Activated T-cell treated with anti-CD3 and anti-CD28 coated beads, Interleukin-2, amount 50 U/mL, for 24 hours (primary cell): ENCODE data around the gene CIAO3.
A peak's percentile ranks its signal among the peaks of the same experiment; 100 is the strongest.
"Not testable (repeated sequence)": the region's sequence is repeated elsewhere in the genome, so short reads cannot be mapped to it uniquely, and the experiment has no call there.

ENCODE experiments used
- DNase-seq: peaks from one replicate; pipeline ENCODE4 v3.0.0-alpha.2; 2020
- H3K27ac Mint-ChIP-seq: 2 replicates; pipeline ENCODE4 v1.8.0; 2020; ENCODE audit warnings: mild to moderate bottlenecking, mixed read lengths
- H3K27me3 Mint-ChIP-seq: 2 replicates; pipeline ENCODE4 v1.8.0; 2020; ENCODE audit warnings: mixed read lengths
- H3K36me3 Mint-ChIP-seq: 2 replicates; pipeline ENCODE4 v1.8.0; 2020; ENCODE audit warnings: low read depth, mixed read lengths
- H3K4me1 Mint-ChIP-seq: 2 replicates; pipeline ENCODE4 v1.8.0; 2020; ENCODE audit warnings: low read depth, mixed read lengths
- H3K4me3 Mint-ChIP-seq: 2 replicates; pipeline ENCODE4 v1.8.0; 2020; ENCODE audit warnings: mild to moderate bottlenecking, moderate library complexity, mixed read lengths
- H3K9me3 Mint-ChIP-seq: 2 replicates; pipeline ENCODE4 v1.8.0; 2020; ENCODE audit warnings: mixed read lengths

Gene CIAO3

DNA sequence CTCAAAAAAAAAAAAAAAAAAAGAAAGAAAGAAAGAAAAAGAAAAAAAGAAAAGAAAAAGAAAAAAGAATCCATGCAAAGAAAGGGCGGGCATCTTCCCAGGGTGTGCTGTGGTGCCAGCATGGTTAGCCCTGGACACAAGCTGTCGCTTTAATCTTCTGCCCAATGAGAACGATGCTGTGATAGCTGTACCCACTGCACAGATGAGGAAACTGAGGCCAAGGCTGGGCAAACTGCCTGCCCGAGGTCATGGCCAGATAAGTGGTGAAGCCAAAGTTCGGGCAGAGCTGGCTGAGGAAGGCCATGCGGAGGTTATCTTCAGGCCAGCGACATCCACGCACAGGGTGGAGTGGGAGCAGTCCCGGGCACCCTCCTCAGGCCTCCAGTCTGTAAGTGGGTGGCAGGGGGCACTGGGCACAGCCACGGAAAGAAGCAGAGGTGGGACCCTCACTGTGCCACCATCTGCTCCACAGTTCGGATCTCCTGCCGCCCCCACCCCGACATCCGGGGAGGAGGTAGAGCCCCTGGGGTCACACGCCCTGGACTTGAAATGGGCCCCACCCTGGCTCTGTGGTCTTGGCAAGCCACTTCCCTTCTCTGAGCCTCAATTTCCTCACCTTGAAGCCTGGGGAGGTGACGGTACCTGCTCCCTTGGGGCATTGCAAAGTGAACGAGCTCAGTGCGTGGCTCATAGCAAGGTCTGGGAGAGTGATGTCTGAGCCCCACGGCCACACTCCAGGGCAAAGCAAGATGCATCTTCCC, 41.7 kb downstream of the CIAO3 start:
- DNase-seq, result no peak
- no peaks in the 10 kb centered on the region for H3K36me3 Mint-ChIP-seq
- H3K4me3 Mint-ChIP-seq, result no peak overlapping the region
- peaks cover 27% of the 10 kb centered on the region for H3K4me1 Mint-ChIP-seq
- H3K9me3 Mint-ChIP-seq, result no peaks in the 10 kb centered on the region
- H3K27me3 Mint-ChIP-seq, result peaks cover 34% of the 10 kb centered on the region
- no peak overlapping the region for H3K27ac Mint-ChIP-seq

DNA sequence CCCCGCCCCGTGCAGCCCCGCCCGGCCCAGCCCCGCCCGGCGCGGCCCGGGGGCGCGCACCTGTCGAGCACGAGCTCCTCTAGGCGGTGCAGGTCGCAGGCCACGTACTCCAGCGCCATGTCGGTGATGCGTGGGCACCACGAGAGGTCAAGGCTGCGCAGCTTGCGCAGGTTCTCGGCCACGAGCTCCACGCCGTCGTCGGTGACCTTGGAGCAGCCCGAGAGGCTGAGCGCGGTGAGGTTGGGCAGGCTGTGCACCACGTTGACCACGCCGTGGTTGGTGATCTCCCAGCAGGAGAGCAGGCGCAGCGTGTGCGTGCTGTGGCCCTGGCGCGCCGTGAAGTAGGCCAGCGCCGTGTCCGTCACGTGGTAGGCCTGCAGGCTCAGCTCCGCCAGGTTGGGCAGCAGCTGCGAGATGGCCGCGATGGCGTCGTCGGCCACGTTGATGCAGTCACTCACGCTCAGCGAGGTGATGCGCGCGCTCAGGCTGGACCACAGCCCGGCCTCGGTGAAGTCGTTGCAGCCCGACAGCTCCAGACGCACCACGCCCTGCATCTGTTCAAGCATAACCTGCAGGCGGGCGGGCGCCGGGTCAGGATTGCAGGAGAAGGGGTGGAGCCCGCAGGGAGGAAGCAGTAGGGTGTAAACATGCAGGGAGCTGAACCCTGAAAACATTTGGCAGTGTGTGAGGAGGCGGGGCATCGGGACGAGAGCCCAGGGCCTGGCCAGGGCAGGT, 45.3 kb downstream of the CIAO3 start:
- peak overlapping the region; percentile 57 for H3K27ac Mint-ChIP-seq
- peak overlapping the region; percentile 69 for H3K4me3 Mint-ChIP-seq
- H3K4me1 Mint-ChIP-seq, result peaks cover 31% of the 10 kb centered on the region
- no peaks in the 10 kb centered on the region for H3K9me3 Mint-ChIP-seq
- peak; percentile 84 for DNase-seq
- no peaks in the 10 kb centered on the region for H3K36me3 Mint-ChIP-seq
- peaks cover 3% of the 10 kb centered on the region for H3K27me3 Mint-ChIP-seq

DNA sequence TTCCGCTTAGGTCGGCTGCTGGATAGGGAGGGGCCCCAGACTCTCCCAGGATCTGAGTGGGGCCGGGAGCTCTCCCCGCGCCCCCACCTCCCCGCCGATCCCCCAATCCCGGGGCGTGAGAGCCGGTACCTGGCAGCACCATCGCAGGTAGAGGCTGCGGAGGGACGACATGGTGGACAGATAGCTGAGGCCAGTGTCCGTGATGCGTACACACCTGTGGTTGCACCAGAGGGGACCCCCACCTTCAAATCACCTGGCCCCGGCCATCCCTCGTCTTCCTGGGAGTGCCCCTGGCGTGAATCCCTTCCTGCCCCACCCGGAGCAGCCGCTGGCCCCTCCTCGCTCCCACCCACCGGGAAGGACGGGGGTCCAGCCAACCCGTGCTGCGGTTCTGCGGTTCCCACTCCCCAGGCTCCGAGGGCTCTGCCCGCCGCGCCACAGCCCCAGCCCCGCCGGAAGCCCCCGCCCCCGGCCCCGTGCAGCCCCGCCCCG, 45.9 kb downstream of the CIAO3 start:
- H3K4me1 Mint-ChIP-seq, result peaks cover 29% of the 10 kb centered on the region
- peak overlapping the region; percentile 46 for H3K4me3 Mint-ChIP-seq
- H3K9me3 Mint-ChIP-seq, result no peaks in the 10 kb centered on the region
- H3K27me3 Mint-ChIP-seq, result no peaks in the 10 kb centered on the region
- peaks cover 3% of the 10 kb centered on the region for H3K36me3 Mint-ChIP-seq
- DNase-seq, result no peak
- H3K27ac Mint-ChIP-seq, result no peak overlapping the region

GRCh38 chr16:694187-694862, 46.5 kb downstream of the CIAO3 start:
- H3K27ac Mint-ChIP-seq, result no peak overlapping the region
- DNase-seq, result no peak
- H3K36me3 Mint-ChIP-seq, result peaks cover 9% of the 10 kb centered on the region
- no peaks in the 10 kb centered on the region for H3K9me3 Mint-ChIP-seq
- H3K4me1 Mint-ChIP-seq, result peaks cover 29% of the 10 kb centered on the region
- peak overlapping the region; percentile 67 for H3K4me3 Mint-ChIP-seq
- no peaks in the 10 kb centered on the region for H3K27me3 Mint-ChIP-seq

GRCh38 chr16:693766-694165, 47.0 kb downstream of the CIAO3 start:
- peak; percentile 60 for DNase-seq
- peak overlapping the region; percentile 31 for H3K4me3 Mint-ChIP-seq
- peaks cover 11% of the 10 kb centered on the region for H3K36me3 Mint-ChIP-seq
- H3K4me1 Mint-ChIP-seq, result peaks cover 30% of the 10 kb centered on the region
- H3K27ac Mint-ChIP-seq, result no peak overlapping the region
- H3K27me3 Mint-ChIP-seq, result no peaks in the 10 kb centered on the region
- H3K9me3 Mint-ChIP-seq, result no peaks in the 10 kb centered on the region

DNA sequence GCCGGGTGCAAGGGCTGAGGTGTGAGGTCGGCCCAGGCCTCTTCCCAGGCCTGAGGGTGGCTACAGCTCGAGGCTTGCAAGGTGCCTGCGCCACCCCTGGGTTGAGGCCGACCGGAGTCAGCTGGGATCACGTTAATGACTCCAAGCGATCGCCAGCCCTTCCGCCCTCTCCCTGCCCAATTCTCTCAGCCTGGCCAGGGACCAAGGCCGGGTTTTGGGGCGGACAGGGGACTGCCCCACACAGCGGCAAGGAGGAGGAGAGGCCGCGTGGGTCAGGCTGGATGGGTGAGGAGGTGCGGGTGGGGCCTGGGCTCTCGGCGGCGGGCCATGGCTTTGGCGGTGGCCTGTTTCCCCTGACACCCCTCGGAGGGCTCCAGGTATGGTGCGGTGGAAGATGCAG, 47.4 kb downstream of the CIAO3 start:
- no peak for DNase-seq
- H3K27ac Mint-ChIP-seq, result no peak overlapping the region
- no peaks in the 10 kb centered on the region for H3K9me3 Mint-ChIP-seq
- H3K4me1 Mint-ChIP-seq, result peaks cover 34% of the 10 kb centered on the region
- no peaks in the 10 kb centered on the region for H3K27me3 Mint-ChIP-seq
- H3K36me3 Mint-ChIP-seq, result peaks cover 15% of the 10 kb centered on the region
- peak overlapping the region; percentile 31 for H3K4me3 Mint-ChIP-seq

DNA sequence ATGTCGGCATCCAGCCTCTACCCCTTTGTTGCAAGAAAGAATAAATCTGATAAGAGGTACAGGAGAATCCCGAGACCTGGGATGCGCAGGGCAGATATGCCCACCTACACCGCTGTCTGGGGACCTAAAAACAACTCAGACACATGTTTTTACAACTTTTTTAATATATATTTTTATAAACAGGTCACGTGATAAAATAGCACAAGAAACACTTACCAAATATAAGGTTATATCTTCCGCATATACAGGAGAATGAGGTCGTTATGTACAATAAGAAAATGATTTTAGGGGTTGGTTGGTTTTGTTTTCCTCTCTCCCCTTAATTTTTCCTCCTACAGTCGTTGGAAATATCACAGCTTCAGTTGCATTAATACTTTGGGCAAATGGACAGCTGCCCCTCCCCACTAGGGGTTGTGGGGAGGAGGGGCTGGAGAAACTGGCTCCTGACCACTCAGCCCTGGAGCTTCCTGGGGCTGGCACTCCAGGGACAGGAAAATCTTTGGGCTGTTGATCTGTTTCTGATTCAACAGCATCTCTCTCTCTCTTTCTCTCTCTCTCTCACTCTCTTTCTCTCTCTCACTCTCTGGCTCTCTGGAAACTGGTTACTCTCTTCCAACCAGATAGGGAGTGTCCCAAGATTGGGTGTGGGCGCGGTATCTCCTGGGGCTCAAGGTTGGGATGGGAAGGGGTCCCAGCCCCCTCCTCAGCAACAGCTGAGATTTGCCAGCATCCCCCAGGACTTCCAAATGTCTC, 48.3 kb downstream of the CIAO3 start:
- H3K27me3 Mint-ChIP-seq, result no peaks in the 10 kb centered on the region
- no peak overlapping the region for H3K27ac Mint-ChIP-seq
- H3K36me3 Mint-ChIP-seq, result peaks cover 18% of the 10 kb centered on the region
- H3K9me3 Mint-ChIP-seq, result no peaks in the 10 kb centered on the region
- DNase-seq, result no peak
- H3K4me3 Mint-ChIP-seq, result no peak overlapping the region
- H3K4me1 Mint-ChIP-seq, result peaks cover 37% of the 10 kb centered on the region

- H3K4me1 Mint-ChIP-seq, result peaks cover 34% of the 10 kb centered on the region
- not testable (repeated sequence) for H3K9me3 Mint-ChIP-seq, H3K4me3 Mint-ChIP-seq, H3K27me3 Mint-ChIP-seq, DNase-seq
- peak overlapping the region; percentile 22 for H3K27ac Mint-ChIP-seq
- H3K36me3 Mint-ChIP-seq, result peaks cover 29% of the 10 kb centered on the region
Measured at GRCh38 chr16:691242-691641, 49.6 kb downstream of the CIAO3 start.

- H3K27ac Mint-ChIP-seq, result peak overlapping the region; percentile 90
- peaks cover 45% of the 10 kb centered on the region for H3K36me3 Mint-ChIP-seq
- peak overlapping the region; percentile 92 for H3K4me3 Mint-ChIP-seq
- peaks cover 40% of the 10 kb centered on the region for H3K4me1 Mint-ChIP-seq
- H3K27me3 Mint-ChIP-seq, result no peaks in the 10 kb centered on the region
- no peaks in the 10 kb centered on the region for H3K9me3 Mint-ChIP-seq
- no peak for DNase-seq
Measured at GRCh38 chr16:689175-689897, 51.5 kb downstream of the CIAO3 start.

- no peak overlapping the region for H3K27ac Mint-ChIP-seq
- DNase-seq, result no peak
- H3K4me1 Mint-ChIP-seq, result peaks cover 50% of the 10 kb centered on the region
- no peaks in the 10 kb centered on the region for H3K27me3 Mint-ChIP-seq
- no peak overlapping the region for H3K4me3 Mint-ChIP-seq
- H3K9me3 Mint-ChIP-seq, result no peaks in the 10 kb centered on the region
- peaks cover 57% of the 10 kb centered on the region for H3K36me3 Mint-ChIP-seq
Measured at GRCh38 chr16:687499-687898, 53.3 kb downstream of the CIAO3 start.

DNA sequence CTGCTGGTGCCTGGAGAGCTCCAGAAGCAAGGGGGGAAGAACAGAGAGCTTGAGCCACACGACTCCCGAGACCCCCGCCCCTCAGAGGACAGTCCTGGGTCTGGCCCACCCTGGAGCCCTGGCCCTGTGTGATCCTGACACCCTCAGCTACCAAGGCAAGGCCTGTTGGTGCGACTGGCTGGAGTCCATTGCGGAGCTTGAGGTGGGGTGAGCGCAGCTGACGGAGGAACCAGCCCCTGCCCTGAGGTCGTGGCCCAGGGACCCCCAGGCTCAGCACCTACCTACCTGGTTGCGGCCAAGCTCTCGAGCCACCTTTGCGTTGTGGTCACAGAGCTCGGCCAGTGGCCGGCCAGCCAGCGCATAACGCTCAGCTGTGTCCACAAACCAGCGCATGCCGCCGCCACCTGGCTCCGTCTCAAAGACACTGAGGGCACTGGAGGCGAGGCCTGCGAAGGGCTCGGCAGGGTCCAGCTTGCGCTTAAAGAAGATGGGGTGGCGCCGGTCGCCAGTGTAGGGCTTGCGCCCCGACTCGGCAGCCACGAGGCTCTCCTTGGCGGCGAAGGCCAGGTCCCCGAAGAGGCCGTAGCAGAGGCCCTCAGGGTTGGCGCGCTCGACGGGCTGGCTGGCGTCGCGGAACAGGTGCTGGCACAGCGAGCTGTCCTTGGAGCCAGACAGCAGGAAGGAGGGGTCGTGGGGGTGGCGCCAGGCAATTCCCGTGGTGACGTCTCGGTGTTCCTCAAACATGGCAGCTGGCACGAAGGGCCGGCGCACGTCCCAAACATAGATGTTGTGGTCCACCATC, 54.1 kb downstream of the CIAO3 start:
- no peaks in the 10 kb centered on the region for H3K9me3 Mint-ChIP-seq
- no peak for DNase-seq
- peaks cover 66% of the 10 kb centered on the region for H3K36me3 Mint-ChIP-seq
- H3K4me1 Mint-ChIP-seq, result peaks cover 58% of the 10 kb centered on the region
- H3K27me3 Mint-ChIP-seq, result no peaks in the 10 kb centered on the region
- H3K27ac Mint-ChIP-seq, result no peak overlapping the region
- H3K4me3 Mint-ChIP-seq, result no peak overlapping the region

DNA sequence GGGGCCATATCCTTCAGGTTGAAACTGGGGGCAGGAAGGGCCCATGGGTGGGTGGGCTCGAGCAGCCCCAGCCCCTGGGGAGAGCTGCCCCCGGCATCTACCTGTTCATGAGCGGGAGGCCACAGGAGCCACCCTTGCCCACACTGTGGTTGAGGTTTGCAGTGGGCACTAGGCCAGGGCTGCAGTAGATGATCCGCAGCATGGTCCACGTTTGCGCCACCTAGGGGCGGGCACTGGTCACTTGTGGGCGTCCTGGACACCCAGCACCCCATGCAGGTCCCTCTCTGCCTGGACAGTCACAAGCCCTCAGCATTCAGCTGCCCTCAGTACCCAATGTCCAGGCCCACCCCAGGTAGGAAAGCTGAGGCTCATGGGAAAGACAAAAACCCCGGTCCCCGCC, 54.8 kb downstream of the CIAO3 start:
- H3K27me3 Mint-ChIP-seq, result no peaks in the 10 kb centered on the region
- peaks cover 61% of the 10 kb centered on the region for H3K4me1 Mint-ChIP-seq
- H3K9me3 Mint-ChIP-seq, result no peaks in the 10 kb centered on the region
- peak overlapping the region; percentile 43 for H3K4me3 Mint-ChIP-seq
- peaks cover 73% of the 10 kb centered on the region for H3K36me3 Mint-ChIP-seq
- no peak for DNase-seq
- peak overlapping the region; percentile 8 for H3K27ac Mint-ChIP-seq
